Memory B cell (primary cell): ENCODE results near the gene CCSER2.
A peak's percentile ranks its signal among the peaks of the same experiment; 100 is the strongest.

Experiments
- ATAC-seq: fragments of 150-1000 bp; cut with Tn5 transposase; 2 replicates; pipeline ENCODE4 v1.10.0; 2021; ENCODE audit warnings: low read depth, mild to moderate bottlenecking, moderate library complexity
- DNase-seq, 2 donors: peaks; one replicate each; pipeline ENCODE4 v3.0.0; 2022; ENCODE audit warnings: low spot score in 2 of 2
- H3K27ac Mint-ChIP-seq: one replicate; pipeline ENCODE4 v1.8.0; 2022; ENCODE audit warnings: mild to moderate bottlenecking, moderate library complexity, mixed read lengths
- H3K27me3 Mint-ChIP-seq: one replicate; pipeline ENCODE4 v1.8.0; 2022; ENCODE audit warnings: mixed read lengths
- H3K36me3 Mint-ChIP-seq: one replicate; pipeline ENCODE4 v1.8.0; 2022; ENCODE audit warnings: mild to moderate bottlenecking, mixed read lengths
- H3K4me1 Mint-ChIP-seq: one replicate; pipeline ENCODE4 v1.8.0; 2022; ENCODE audit warnings: mixed read lengths
- H3K4me3 Mint-ChIP-seq: one replicate; pipeline ENCODE4 v1.8.0; 2022; ENCODE audit warnings: mild to moderate bottlenecking, moderate library complexity, mixed read lengths
- H3K9me3 Mint-ChIP-seq: one replicate; pipeline ENCODE4 v1.8.0; 2022; ENCODE audit warnings: mixed read lengths

CCSER2 gene

DNA sequence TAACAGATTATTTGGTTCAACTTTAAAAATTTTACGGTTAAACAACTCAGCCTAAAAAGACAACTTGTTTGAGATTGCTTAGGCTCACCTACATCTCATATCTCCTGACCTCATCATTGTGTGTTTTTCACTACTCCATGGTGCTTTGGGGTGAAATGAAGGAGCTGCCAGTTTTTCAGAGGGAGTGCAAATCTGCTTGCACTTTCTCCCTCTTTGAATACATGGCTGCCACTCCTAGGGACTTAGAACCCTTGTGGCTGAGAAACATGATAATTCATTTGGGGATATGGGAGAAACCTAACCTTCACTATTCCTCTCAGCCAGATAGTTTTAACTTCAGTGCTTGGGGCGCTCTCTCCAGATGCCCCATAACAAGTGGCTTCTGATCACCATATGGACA, 2.7 kb downstream of the CCSER2 start:
- H3K4me3 Mint-ChIP-seq: no peak overlapping the region
- DNase-seq: no peak
- peaks cover 32% of the 10 kb centered on the region for H3K4me1 Mint-ChIP-seq
- no peaks in the 10 kb centered on the region for H3K36me3 Mint-ChIP-seq
- no peak for ATAC-seq
- no peak overlapping the region for H3K27ac Mint-ChIP-seq
- H3K27me3 Mint-ChIP-seq: no peaks in the 10 kb centered on the region
- H3K9me3 Mint-ChIP-seq: no peaks in the 10 kb centered on the region

- DNase-seq (peak in 1 of 2 donors; percentile 39), ATAC-seq (peak; percentile 85)
- peak overlapping the region; percentile 53 for H3K27ac Mint-ChIP-seq
- no peaks in the 10 kb centered on the region for H3K27me3 Mint-ChIP-seq
- peaks cover under 1% of the 10 kb centered on the region for H3K36me3 Mint-ChIP-seq
- H3K4me1 Mint-ChIP-seq: peaks cover 33% of the 10 kb centered on the region
- H3K9me3 Mint-ChIP-seq: no peaks in the 10 kb centered on the region
- H3K4me3 Mint-ChIP-seq: no peak overlapping the region
Observed at GRCh38 chr10:84333864-84334451, 5.6 kb downstream of the CCSER2 start.

DNA sequence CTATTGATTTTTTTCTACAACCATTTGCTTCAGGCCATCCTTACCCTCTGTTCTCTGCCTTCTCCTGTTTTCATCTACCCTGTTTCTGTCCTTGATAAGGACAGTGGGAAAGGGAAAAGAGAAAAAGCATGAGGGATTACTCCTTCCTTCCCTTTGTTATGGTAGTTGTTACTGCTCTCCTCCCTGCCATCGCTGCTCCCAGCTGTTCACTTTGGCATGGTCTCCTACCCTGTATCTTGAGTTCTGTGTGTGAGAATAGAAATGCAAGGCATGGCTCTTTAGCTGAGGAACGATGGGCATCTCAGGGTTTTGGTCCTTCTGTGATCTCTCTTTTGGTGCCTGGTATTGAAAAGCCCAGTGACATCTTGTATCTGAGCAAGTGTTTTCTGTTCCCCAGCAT, 6.4 kb downstream of the CCSER2 start:
- Mint-ChIP-seq H3K4me3 (no peak overlapping the region), H3K4me1 (peaks cover 25% of the 10 kb centered on the region), H3K27ac (no peak overlapping the region), H3K36me3 (peaks cover 2% of the 10 kb centered on the region), H3K27me3 (no peaks in the 10 kb centered on the region), H3K9me3 (no peaks in the 10 kb centered on the region)
- no peak for ATAC-seq
- DNase-seq: no peak

DNA sequence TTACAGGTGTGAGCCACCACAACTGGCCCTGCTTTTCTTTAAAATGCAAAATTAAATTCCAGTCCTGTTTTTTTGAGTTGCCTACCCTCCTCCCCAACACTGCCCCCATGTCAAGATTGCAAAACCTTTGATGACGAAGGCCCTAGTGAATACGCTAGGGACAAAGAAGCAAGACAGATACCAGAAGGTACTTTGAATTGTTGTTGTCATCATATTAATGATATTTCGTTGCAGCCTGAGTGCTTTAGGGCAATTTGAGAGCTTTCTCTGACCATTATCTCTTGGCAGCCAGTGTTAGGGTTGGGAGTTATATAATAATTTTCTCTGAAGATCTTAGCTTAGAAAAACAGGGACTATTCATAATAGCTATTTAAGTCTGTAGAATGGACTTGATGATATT, 7.1 kb downstream of the CCSER2 start:
- no peak for ATAC-seq
- peaks cover 3% of the 10 kb centered on the region for H3K36me3 Mint-ChIP-seq
- no peaks in the 10 kb centered on the region for H3K27me3 Mint-ChIP-seq
- H3K27ac Mint-ChIP-seq: no peak overlapping the region
- H3K4me3 Mint-ChIP-seq: no peak overlapping the region
- H3K4me1 Mint-ChIP-seq: peaks cover 20% of the 10 kb centered on the region
- no peaks in the 10 kb centered on the region for H3K9me3 Mint-ChIP-seq
- no peak for DNase-seq

GRCh38 chr10:84336406-84337090, 8.2 kb downstream of the CCSER2 start:
- no peaks in the 10 kb centered on the region for H3K27me3 Mint-ChIP-seq
- peaks cover 5% of the 10 kb centered on the region for H3K36me3 Mint-ChIP-seq
- DNase-seq (no peak), ATAC-seq (no peak)
- peaks cover 17% of the 10 kb centered on the region for H3K4me1 Mint-ChIP-seq
- no peak overlapping the region for H3K4me3 Mint-ChIP-seq
- no peaks in the 10 kb centered on the region for H3K9me3 Mint-ChIP-seq
- no peak overlapping the region for H3K27ac Mint-ChIP-seq

- Mint-ChIP-seq H3K4me1 (peaks cover 18% of the 10 kb centered on the region), H3K36me3 (peaks cover 5% of the 10 kb centered on the region), H3K4me3 (no peak overlapping the region), H3K9me3 (no peaks in the 10 kb centered on the region), H3K27ac (no peak overlapping the region), H3K27me3 (no peaks in the 10 kb centered on the region)
- ATAC-seq (no peak), DNase-seq (no peak)
Observed at GRCh38 chr10:84337199-84337598, 8.8 kb downstream of the CCSER2 start.

GRCh38 chr10:84339025-84339424, 10.6 kb downstream of the CCSER2 start:
- no peak overlapping the region for H3K4me3 Mint-ChIP-seq
- peaks cover 24% of the 10 kb centered on the region for H3K4me1 Mint-ChIP-seq
- H3K27ac Mint-ChIP-seq: no peak overlapping the region
- no peaks in the 10 kb centered on the region for H3K27me3 Mint-ChIP-seq
- peaks cover 12% of the 10 kb centered on the region for H3K36me3 Mint-ChIP-seq
- no peak for DNase-seq
- no peak for ATAC-seq
- no peaks in the 10 kb centered on the region for H3K9me3 Mint-ChIP-seq

- no peaks in the 10 kb centered on the region for H3K27me3 Mint-ChIP-seq
- H3K27ac Mint-ChIP-seq: no peak overlapping the region
Observed at GRCh38 chr10:84340187-84340586, 11.8 kb downstream of the CCSER2 start.

GRCh38 chr10:84340632-84341537, 12.5 kb downstream of the CCSER2 start:
- ATAC-seq: no peak
- Mint-ChIP-seq H3K4me1 (peaks cover 25% of the 10 kb centered on the region), H3K27me3 (no peaks in the 10 kb centered on the region), H3K27ac (no peak overlapping the region), H3K4me3 (no peak overlapping the region), H3K9me3 (no peaks in the 10 kb centered on the region), H3K36me3 (peaks cover 15% of the 10 kb centered on the region)
- no peak for DNase-seq

More at GRCh38 chr10:84340187-84340586, 11.8 kb downstream of the CCSER2 start:
- no peaks in the 10 kb centered on the region for H3K9me3 Mint-ChIP-seq
- peaks cover 15% of the 10 kb centered on the region for H3K36me3 Mint-ChIP-seq
- H3K4me3 Mint-ChIP-seq: no peak overlapping the region
- peaks cover 25% of the 10 kb centered on the region for H3K4me1 Mint-ChIP-seq
- ATAC-seq (no peak), DNase-seq (no peak)

GRCh38 chr10:84341538-84341856, 13.1 kb downstream of the CCSER2 start:
- ATAC-seq: no peak
- DNase-seq: no peak
- H3K36me3 Mint-ChIP-seq: peaks cover 15% of the 10 kb centered on the region
- no peaks in the 10 kb centered on the region for H3K9me3 Mint-ChIP-seq
- H3K27ac Mint-ChIP-seq: no peak overlapping the region
- H3K4me1 Mint-ChIP-seq: peaks cover 25% of the 10 kb centered on the region
- H3K4me3 Mint-ChIP-seq: no peak overlapping the region
- H3K27me3 Mint-ChIP-seq: no peaks in the 10 kb centered on the region

GRCh38 chr10:84341983-84342382, 13.6 kb downstream of the CCSER2 start:
- peak overlapping the region; percentile 28 for H3K27ac Mint-ChIP-seq
- H3K9me3 Mint-ChIP-seq: no peaks in the 10 kb centered on the region
- H3K27me3 Mint-ChIP-seq: no peaks in the 10 kb centered on the region
- no peak overlapping the region for H3K4me3 Mint-ChIP-seq
- peaks cover 25% of the 10 kb centered on the region for H3K4me1 Mint-ChIP-seq
- ATAC-seq (no peak), DNase-seq (no peak)
- peaks cover 15% of the 10 kb centered on the region for H3K36me3 Mint-ChIP-seq

DNA sequence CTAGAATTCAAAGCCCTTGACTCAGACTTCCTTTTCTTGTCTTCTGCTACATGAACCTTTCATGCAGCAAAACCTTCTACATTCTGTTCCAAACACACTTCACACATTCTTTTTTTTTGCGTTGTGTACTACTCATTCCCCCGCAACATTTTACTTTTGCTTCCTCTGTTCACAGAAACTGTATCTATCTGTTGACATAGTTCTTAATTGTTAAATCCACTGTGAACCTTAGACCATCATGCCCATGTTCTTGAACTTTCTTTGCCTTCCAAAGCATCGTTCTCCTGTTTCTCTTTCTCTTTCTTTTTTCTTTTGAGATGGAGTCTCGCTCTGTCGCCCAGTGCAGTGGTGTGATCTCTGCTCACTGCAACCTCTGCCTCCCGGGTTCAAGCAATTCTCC, 14.2 kb downstream of the CCSER2 start:
- ATAC-seq (no peak), DNase-seq (no peak)
- Mint-ChIP-seq H3K4me1 (peaks cover 25% of the 10 kb centered on the region), H3K27ac (peak overlapping the region; percentile 28), H3K9me3 (no peaks in the 10 kb centered on the region), H3K4me3 (peak overlapping the region; percentile 58), H3K27me3 (no peaks in the 10 kb centered on the region), H3K36me3 (peaks cover 15% of the 10 kb centered on the region)

- no peak overlapping the region for H3K27ac Mint-ChIP-seq
- H3K9me3 Mint-ChIP-seq: no peaks in the 10 kb centered on the region
- peaks cover 26% of the 10 kb centered on the region for H3K4me1 Mint-ChIP-seq
- no peak for DNase-seq
- H3K4me3 Mint-ChIP-seq: no peak overlapping the region
- H3K36me3 Mint-ChIP-seq: peaks cover 17% of the 10 kb centered on the region
- no peaks in the 10 kb centered on the region for H3K27me3 Mint-ChIP-seq
- ATAC-seq: no peak
Observed at GRCh38 chr10:84343831-84344230, 15.4 kb downstream of the CCSER2 start.

GRCh38 chr10:84344526-84344925, 16.1 kb downstream of the CCSER2 start:
- peak overlapping the region; percentile 54 for H3K27ac Mint-ChIP-seq
- ATAC-seq (no peak), DNase-seq (no peak)

More at GRCh38 chr10:84344526-84344925, 16.1 kb downstream of the CCSER2 start:
- peaks cover 15% of the 10 kb centered on the region for H3K36me3 Mint-ChIP-seq
- no peak overlapping the region for H3K4me3 Mint-ChIP-seq
- H3K9me3 Mint-ChIP-seq: no peaks in the 10 kb centered on the region
- H3K4me1 Mint-ChIP-seq: peaks cover 26% of the 10 kb centered on the region
- H3K27me3 Mint-ChIP-seq: no peaks in the 10 kb centered on the region
